HG03520 (cell line): ENCODE measurements around the gene NOS1AP.
"Not testable (repeated sequence)": the region's sequence is repeated elsewhere in the genome, so short reads cannot be mapped to it uniquely, and the experiment has no call there.

ENCODE experiments used
- ATAC-seq: cut with Tn5 transposase; IDR thresholded peaks from one replicate; pipeline ENCODE4 v1.9.1; 2021; ENCODE audit warnings: mild to moderate bottlenecking, moderate library complexity; ENCODE audit not compliant: unreplicated experiment

NOS1AP gene

DNA sequence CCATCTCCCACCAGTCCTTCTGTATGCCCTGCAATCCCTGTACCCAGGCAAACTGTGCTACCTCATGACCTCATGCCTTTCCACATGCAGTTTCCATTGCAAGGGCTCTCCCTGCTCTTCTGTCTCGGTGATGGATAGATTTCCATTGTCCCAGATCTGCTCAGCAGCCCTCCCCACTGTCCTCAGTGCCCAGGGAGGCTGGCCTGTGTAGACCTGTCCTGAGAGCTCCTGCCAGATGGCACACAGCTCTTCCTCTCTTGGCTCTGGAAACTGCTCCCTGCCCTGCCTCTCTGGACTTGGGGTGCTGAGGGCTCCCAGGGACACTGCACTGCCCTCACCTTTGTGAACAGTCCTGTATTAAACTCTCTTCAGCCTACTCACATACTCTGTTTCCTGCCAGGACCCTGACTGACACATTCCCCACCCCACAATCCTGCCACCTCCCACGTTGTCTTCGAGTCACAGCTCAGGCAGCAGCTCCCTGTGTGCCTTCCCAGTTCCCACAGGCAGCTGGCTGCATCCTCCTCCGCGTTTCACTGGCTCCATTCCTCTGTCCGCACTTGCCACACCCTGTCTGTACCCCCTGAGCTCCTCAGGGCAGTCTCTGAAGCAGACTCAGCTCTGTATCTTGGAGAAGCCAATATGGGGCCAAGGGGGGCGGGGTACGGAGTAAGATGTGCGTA lies 250.1 kb downstream of the NOS1AP start:
- ATAC-seq = no peak

DNA sequence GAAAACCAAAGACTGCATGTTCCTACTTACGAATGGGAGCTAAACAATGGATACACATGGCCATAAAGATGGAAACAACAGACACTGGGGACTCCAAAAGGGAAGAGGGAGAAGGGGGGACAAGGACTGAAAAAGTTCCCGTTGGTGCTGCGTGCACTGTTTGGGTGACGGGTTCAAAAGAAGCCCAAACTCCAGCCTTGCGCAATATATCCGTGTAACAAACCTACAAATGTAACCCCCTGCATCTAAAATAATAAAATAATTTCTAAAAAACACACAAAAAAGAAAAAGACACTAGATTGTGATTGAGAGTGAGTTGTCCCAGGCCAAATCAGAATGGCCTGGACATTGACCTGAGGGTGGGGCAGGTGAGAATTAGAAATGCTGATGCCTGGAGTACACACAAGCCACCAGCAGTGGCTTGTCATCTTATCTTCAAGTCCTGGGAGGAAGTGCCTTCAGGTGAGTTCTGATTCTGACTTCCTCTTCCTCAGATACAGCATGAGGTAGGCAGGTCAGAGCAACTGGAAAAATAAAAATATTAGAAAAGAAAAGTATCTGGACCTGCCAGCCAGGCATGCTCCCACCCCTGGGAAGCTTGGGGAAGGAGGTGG lies 252.4 kb downstream of the NOS1AP start:
- no peak for ATAC-seq

DNA sequence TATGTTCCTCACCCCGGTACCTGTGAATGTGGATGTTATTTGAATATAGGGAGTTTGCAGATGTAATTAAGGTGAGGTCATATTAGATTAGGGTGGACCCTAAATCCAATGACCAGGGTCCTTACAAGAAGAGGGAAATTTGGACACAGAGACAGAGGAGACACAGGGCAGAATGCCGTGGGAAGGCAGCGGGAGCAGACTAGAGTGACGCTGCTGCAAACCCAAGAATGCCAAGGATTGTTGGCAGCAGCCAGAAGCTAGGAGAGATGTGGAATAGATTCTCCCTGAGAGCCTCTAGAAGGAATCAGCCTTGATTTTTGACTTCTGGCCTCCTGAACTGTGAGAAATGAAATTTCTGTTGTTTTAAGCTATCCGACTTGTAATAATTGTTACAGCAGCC lies 253.5 kb downstream of the NOS1AP start:
- no peak for ATAC-seq

DNA sequence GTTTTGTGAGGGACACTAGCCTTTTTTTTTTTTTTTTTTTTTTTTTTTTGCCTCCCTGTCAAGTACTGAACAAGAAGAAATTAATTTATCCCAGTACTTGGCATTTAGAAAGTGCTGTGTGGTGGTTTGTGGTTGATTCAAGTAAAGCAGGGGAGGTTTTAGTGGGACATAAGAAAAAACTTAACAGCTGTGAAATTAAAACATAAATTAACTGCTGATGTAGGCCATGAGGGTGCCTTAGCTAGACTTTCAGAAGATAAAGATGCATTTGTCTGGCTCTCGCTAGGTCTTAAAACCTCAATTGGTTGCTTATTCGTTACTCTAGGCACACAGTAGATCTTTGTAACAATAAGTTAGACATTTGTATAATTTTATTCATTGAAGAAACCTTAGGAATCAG lies 254.9 kb downstream of the NOS1AP start:
- ATAC-seq = no peak

DNA sequence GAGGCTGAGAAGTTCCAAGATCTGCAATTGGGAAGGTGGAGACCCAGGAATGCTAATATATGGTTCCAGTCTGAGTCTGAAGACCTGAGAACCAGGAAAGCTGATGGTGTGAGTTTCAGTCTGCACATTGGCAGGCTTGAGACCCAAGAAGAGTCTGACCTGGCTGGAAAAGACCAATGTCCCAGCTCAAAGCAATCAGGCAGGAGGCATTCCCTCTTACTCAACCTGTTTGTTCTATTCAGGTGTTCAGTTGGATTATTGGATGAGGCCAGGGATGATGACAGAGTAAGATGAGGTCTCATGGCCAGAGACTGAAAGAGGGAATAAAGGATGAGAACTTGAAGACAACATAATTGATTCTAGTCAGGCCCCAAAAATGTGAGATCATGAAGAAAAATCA lies 257.1 kb downstream of the NOS1AP start:
- ATAC-seq = no peak

DNA sequence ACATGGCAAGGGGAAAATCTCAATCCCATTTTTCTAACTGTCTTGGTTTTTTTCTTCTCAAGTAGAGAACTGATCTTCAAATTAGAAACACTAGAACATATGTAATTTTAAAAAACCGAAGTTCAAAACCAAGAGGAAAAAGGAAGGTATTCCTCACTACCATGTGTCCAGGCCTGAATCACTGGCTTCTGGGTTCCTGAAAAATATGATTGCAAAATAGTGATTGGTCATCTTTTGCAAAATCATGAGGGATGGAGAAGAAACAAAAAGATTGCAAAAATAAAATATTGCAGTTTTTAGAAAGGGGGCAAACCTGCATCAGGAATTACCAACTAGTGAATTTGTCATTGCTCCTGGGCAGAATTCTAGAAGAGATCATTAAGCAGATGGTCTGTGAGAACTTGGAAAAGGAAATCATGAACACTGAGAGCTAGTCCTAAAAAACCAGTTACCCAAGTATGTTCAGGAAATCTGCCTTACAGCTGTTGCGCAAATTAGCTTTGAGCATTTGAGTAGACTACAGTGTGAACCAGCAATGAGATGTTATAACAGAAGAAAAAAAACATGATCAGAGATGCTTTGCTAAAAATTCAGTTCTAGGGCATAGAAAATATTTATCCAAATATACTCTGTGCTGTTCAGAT lies 257.8 kb downstream of the NOS1AP start:
- no peak for ATAC-seq

DNA sequence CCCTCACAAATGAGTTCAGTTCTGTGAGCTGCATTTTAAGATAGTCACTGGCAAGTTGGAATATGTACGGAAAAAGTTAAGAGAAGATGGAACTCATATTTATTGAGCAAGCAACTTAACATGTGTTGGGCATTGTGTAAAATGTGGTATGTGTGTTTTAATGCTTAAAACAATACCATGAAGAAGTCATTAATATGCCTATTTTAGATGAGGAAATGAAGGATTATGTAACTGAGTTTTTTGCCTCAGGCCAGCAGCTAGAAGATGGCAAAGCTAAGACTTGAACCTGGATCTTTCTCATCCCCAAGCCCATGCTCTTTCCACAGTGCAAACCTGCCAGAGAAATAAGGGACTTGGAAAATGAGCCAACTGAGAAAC lies 258.3 kb downstream of the NOS1AP start:
- ATAC-seq = no peak

DNA sequence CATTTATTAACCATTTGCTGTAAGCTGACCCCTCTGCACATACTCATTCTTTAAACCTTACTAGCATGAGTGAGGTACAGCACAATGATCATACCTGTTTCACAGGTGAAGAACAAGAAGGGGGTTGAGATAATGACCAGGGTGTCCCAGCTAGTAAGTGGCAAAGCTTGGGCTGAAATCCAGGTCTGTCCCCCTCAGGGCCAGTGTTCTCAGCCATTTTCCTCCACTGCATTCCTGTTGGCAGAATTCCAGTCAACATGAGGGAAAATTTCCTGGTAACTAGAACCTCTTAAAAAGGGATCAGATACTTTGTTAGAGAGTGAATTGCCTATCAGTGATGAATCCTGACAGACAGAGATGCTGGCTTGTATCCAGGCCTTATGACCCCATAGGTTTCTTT lies 259.0 kb downstream of the NOS1AP start:
- no peak for ATAC-seq

DNA sequence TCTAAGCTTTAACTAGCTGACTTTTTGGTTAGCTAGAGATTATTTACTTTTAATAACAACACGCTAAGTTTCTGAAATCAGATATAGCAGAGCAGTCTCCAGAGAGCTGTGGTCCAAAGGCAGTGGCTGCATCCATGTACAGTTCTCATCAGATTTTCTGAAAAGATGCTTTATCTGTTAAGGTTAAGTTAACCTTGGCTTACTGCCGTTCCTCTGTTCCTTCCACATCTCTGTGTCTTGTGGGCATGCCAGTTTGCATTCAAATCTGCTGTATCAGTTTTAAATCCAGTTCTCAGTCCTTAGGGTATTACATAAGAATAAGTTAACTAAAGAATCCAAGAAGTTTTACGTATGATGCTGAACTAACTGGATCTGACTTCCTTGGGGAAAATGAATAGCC lies 260.3 kb downstream of the NOS1AP start:
- ATAC-seq = no peak

DNA sequence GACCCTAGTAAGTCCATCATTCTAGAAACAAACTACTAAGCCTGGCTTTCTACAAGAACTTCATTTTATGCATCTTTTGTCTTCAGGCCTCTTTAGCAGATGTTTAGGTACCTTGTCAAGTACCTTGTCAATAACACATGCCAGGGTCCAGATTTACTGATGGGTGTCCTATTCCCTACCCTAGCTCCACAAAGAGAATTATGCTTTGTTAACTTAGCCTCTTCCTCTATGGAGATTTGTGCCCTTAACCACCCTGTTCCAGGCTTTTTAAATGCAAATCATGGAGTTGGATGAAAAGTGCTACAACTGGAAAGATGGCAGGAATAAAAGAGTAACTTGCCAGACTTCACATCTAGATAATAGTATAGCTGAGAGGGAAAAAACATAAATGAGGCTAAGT lies 264.5 kb downstream of the NOS1AP start:
- ATAC-seq = no peak

DNA sequence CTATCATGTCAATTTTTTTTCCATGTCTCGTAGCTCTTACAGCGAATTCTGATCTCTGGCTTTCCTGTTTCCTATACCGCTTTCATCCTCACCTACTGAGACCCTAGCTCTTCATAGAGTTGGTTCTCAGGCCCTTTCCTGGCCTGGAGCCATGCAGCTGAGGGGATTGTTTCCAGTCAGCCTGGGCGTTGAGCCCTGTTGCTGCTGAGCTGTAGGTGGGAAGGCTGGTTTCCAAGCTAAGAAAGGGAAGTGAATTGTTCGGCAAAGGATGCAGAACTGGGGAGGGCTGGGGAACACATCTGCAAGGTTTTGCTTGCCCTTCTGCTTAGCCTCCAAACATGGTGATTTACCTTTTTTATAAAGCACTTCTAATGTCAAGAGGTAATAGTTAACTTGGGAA lies 265.6 kb downstream of the NOS1AP start:
- no peak for ATAC-seq

DNA sequence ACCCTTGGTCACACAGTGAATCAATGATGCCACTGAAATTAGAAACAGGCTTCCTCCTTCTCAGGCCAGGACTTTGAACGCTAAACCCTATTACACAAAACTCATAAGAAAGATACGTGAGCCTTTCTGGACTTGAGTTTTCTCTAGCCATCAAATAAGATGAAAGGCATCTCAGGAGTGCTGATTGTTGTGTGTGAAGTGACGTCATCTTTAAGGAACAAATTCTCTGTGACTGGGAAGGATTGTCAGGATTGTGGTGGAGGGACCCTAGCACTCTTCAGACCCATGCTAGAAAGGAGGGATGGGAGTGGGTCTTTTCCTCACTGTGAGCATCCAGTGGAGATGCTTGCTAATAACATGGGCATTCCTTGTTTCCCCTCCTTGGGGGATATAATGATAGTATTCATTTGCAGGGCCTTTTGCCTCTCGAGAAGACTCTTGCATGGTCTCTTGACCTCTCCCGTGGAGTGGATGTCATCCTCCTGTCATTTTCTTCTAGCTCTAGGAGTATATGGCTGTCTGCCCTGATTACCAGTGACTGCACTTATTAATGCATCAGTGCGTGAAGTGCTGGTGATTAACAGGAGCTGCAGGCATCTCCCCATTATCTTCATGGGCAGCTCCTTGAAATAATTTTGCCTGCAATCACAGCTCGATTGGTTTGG lies 267.3 kb downstream of the NOS1AP start:
- no peak for ATAC-seq

DNA sequence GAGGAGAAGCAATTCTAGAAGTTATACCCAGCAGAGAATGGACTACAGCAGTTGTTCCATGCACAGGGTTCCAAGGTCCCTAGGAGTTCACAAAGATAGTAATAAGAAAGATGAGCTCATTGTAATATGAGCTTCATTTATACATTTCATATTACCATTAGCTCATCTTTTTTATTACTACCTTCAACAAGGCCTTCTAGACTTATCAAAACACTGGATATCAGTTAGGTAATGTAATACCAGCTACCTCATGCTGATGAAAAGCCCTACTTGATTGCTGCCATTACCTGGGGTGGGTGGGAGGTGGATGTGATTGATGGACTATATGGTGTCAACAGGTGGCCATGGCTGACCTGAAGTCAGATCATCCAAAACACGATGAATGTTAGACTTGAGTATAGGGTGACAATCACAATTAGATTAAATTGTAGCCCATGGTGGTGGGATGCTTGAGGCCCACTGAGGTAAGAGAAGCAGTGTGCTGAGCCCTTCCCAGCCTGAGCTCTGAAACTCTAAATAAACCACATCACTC lies 273.0 kb downstream of the NOS1AP start:
- no peak for ATAC-seq

DNA sequence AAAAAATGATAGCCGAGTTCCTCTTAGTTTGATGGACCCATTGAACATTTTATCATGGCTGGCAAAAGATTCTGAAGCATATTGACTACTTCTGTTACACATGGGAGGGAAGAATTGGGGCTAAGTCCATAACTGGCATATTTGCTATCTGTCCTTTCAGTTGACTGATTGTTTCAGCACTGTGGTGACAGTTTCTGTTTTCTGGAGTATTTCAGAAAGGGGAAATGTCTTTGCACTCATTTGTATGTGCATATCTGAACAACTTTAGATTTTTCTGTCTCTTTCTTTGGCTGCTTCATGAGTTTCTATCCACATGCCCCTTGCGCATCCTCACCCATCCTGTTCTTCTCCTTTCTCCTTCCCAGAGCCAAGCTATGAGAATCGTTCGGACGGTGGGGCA lies 274.0 kb downstream of the NOS1AP start:
- no peak for ATAC-seq

DNA sequence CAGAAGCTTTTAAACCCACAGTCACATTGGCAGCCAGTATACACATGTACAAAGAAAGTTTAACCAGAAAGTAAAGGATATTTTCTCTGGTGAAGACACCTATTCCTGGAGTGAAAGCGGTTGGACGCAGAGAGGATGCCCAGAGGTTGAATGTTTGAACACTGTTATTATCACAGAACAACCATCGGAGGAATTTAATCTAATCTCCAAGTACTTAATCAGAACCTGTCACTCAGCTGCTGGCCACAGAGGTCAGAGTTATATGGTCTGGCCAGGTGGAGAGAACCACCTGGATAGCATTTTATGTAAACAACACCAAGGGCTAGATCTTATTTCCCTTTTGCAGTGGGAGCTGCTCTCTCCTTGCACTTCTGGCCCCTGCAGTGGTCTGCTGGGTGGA lies 277.8 kb downstream of the NOS1AP start:
- no peak for ATAC-seq

DNA sequence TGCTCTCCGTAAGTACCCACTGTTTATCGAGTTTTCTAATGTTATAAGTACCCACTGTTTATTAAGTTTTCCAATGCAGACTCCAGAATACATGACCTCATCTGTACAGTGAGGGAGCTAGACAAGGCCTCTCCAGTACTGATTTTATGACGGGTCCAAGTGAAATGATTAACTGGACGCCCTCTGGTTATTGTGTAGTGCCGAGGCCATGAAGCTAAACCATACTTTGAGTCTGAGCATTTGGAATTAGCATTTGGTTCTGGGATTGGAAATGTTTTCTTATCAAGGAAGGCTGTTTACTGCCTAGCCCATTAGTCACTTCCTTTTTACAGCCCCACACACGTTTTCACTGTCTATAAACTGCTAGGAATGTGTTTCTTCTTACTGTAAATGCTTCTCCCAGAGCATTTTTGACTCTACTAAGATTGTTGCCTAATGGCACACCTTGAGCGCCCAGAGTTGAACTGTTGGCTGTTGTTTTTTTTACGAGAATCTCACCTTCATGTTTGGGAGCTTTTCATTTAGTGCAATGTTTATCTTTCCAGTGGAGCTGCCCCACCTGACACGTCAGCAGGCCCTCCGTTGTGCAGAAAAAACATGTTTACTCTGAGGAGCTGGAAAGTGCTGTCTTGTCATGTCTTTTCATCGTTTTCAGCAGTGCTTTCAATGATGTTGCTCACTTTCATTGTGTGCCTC lies 280.3 kb downstream of the NOS1AP start:
- no peak for ATAC-seq

DNA sequence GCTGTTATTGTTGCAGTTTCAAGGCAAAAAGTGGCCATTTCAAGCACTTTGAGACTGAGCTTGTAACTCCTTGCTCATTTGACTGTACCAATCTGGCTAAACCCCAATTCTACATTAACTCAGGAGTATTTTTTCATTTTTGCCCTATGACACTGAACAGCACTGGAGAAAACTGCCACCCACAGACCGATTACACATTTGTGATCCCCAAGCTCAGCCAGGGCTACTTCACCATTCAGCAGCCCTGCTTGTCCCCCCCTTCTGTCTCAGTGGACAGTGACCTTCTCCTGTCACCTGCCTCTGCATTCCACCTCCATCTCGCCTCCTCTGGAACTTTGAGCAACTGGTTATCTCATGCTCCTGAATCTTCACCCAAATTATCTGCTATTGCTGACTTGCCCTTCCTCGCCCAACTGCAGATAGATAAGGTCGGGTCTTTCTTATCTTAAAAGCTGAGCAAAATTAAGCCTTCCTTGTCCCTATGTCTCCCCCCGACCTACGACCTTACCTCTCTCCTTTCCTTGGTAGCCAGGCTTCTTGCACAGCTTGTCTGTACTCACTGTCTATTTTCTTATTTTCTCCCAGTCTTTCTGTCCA lies 281.9 kb downstream of the NOS1AP start:
- no peak for ATAC-seq

DNA sequence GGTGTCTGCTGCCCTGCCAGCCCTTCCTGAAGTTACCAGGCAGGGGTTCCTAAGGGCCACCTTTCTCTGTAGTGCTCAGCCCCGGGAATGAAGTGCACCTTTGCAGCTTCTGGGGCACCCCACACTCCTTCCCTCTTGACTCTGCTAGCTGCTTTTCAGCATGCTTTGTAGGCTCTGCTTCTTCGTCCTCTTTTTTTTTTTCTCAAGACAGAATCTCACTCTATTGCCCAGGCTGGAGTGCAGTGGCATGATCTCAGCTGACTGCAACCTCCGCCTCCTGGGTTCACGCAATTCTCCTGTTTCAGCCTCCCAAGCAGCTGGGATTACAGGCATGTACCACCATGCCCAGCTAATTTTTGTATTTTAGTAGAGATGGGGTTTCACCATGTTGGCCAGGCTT lies 282.4 kb downstream of the NOS1AP start:
- not testable (repeated sequence) for ATAC-seq

DNA sequence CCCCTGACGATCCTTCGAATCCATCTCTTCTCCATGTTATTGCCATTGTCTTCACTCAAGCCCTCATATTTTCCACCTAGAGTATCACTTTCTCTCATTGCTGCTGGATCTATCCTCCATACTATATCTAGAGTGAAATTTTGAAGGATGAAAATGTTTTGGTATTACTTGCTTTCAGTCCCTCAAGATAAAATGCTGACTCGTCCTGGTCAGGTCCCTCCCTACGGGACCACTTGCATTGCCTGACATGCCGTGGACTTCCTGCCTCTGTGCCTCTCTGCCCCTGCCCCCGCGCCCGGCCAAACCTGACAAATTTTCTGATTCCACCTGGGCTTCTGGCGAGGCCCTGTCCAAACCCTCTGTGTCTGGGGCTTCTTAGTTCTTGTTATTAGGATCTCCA lies 283.6 kb downstream of the NOS1AP start:
- ATAC-seq = no peak

DNA sequence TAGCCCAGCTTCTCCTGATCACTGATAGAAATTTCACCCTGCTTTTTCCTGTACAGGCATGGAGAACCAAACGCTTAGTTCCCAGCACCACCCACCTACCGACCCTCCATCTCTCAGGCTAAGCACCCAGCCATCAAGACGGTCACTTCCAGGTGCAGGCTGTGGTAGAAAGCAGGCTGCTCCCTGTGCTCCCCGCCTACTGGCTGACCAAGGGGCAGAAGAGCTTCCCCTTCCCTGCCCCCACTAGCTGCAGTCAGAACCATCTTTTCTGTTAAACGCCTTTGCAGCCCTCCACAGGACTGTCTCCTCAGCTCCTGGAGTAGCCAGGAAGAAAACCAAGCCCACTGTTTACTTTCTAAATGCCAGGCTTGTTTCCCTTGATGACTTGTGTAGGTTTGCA lies 284.2 kb downstream of the NOS1AP start:
- ATAC-seq = no peak
